Smooth muscle cell (in vitro differentiated cells): ENCODE measurements around the gene CUX1. TPM values are rescaled to one million over a fixed set of nuclear protein-coding genes. Genes with fewer than 3 reads are reported as not detected.

ENCODE experiments used
- DNase-seq: peaks from one replicate; lab custom pipeline; 2025; ENCODE audit not compliant: unreplicated experiment; lab: John Stamatoyannopoulos, UW
- H2AFZ ChIP-seq: fragments of 200-600 bp; sonication (generic); 2 replicates; pipeline ENCODE4 v1.6.0; 2016; ENCODE audit warnings: antibody characterized with exemption, low read depth, mild to moderate bottlenecking
- H3F3A ChIP-seq: fragments of 200-600 bp; sonication (generic); 2 replicates; pipeline ENCODE4 v1.6.0; 2017; ENCODE audit warnings: antibody characterized with exemption, low read depth
- H3K27ac ChIP-seq: fragments of 200-600 bp; sonication (generic); 2 replicates; pipeline ENCODE4 v1.5.1; 2016; ENCODE audit warnings: low read depth, mild to moderate bottlenecking
- H3K27me3 ChIP-seq: fragments of 200-600 bp; sonication (generic); 2 replicates; pipeline ENCODE4 v1.6.1; 2016; ENCODE audit warnings: low read depth, mild to moderate bottlenecking
- H3K36me3 ChIP-seq: fragments of 200-600 bp; sonication (generic); 2 replicates; pipeline ENCODE4 v1.5.1; 2016; ENCODE audit warnings: low read depth
- H3K4me1 ChIP-seq: fragments of 200-600 bp; sonication (generic); 2 replicates; pipeline ENCODE4 v1.5.1; 2016; ENCODE audit warnings: low read depth
- H3K4me2 ChIP-seq: fragments of 200-600 bp; sonication (generic); 2 replicates; pipeline ENCODE4 v1.6.0; 2016; ENCODE audit warnings: mild to moderate bottlenecking
- H3K4me3 ChIP-seq: fragments of 200-600 bp; sonication (generic); 2 replicates; pipeline ENCODE4 v1.5.1; 2016; ENCODE audit warnings: mild to moderate bottlenecking
- H3K79me2 ChIP-seq: fragments of 200-600 bp; sonication (generic); 2 replicates; pipeline ENCODE4 v1.6.0; 2016; ENCODE audit warnings: low read depth, mild to moderate bottlenecking
- H3K9ac ChIP-seq: fragments of 200-600 bp; sonication (generic); 2 replicates; pipeline ENCODE4 v1.6.0; 2016; ENCODE audit warnings: low read depth
- H3K9me3 ChIP-seq: fragments of 200-600 bp; sonication (generic); replicated peaks from 2 replicates; pipeline ENCODE4 v1.5.1; 2016; ENCODE audit warnings: low read depth
- H4K20me1 ChIP-seq: fragments of 200-600 bp; sonication (generic); 2 replicates; pipeline ENCODE4 v1.6.0; 2016; ENCODE audit warnings: low read depth
- CTCF ChIP-seq: fragments of 200-600 bp; sonication (generic); IDR thresholded peaks from 2 replicates; pipeline ENCODE4 v1.5.1; 2017; ENCODE audit warnings: borderline replicate concordance, mild to moderate bottlenecking, antibody characterized with exemption; ENCODE audit not compliant: insufficient read depth, poor library complexity, severe bottlenecking
- WGBS: methylation state at CpG from one replicate; pipeline ENCODE4 v1.1.7; 2016; ENCODE audit warnings: low lambda C conversion rate; 5-methylcytosine and 5-hydroxymethylcytosine counted together
- polyA plus RNA-seq: library from polyadenylated mRNA; unstranded; fragments of >200 nt; fragmentation: Nextera tagmentation; extraction: Ambion mirVana; gene quantifications from 2 replicates; pipeline ENCODE4 v1.2.1, GENCODE V29; 2016
- total RNA-seq: library from RNA; depleted of rRNA; stranded (reverse); fragments of >200 nt; gene quantifications from 2 replicates; pipeline ENCODE4 v1.2.3, GENCODE V29; 2014

The CUX1 gene
- total and polyA plus RNA-seq, 2 experiments from 2014 or later = 56.3 to 78.4 TPM

GRCh38 chr7:101783381-101784181 lies 33.8 kb upstream of the CUX1 start:
- Histone ChIP-seq H3K27ac (no peak overlapping the region), H4K20me1 (no peaks in the 10 kb centered on the region), H3K27me3 (no peaks in the 10 kb centered on the region), H3K4me1 (peaks cover 4% of the 10 kb centered on the region), H3K36me3 (no peaks in the 10 kb centered on the region), H3K4me3 (no peak overlapping the region), H3F3A (peaks cover 4% of the 10 kb centered on the region), H3K9me3 (no peaks in the 10 kb centered on the region), H2AFZ (no peak overlapping the region), H3K9ac (no peak overlapping the region), H3K79me2 (no peaks in the 10 kb centered on the region), H3K4me2 (no peak overlapping the region)
- WGBS = 47% methylated on average over 10 of the region's 10 CpGs
- no peak for TF ChIP-seq CTCF
- DNase-seq = no peak

GRCh38 chr7:101784292-101785127 lies 32.9 kb upstream of the CUX1 start:
- H3K9ac ChIP-seq = no peak overlapping the region
- no peak for TF ChIP-seq CTCF
- no peaks in the 10 kb centered on the region for H3K9me3 ChIP-seq
- no peak for DNase-seq
- H3K4me2 ChIP-seq = peak overlapping the region; percentile 66
- no peaks in the 10 kb centered on the region for H3K36me3 ChIP-seq
- H3K27me3 ChIP-seq = no peaks in the 10 kb centered on the region
- H2AFZ ChIP-seq = peak overlapping the region; percentile 92
- peak overlapping the region; percentile 22 for H3K4me3 ChIP-seq
- H3K27ac ChIP-seq = no peak overlapping the region
- no peaks in the 10 kb centered on the region for H4K20me1 ChIP-seq
- H3K4me1 ChIP-seq = peaks cover 4% of the 10 kb centered on the region
- WGBS = 34% methylated on average over 21 of the region's 21 CpGs
- H3F3A ChIP-seq = peaks cover 4% of the 10 kb centered on the region
- no peaks in the 10 kb centered on the region for H3K79me2 ChIP-seq

DNA sequence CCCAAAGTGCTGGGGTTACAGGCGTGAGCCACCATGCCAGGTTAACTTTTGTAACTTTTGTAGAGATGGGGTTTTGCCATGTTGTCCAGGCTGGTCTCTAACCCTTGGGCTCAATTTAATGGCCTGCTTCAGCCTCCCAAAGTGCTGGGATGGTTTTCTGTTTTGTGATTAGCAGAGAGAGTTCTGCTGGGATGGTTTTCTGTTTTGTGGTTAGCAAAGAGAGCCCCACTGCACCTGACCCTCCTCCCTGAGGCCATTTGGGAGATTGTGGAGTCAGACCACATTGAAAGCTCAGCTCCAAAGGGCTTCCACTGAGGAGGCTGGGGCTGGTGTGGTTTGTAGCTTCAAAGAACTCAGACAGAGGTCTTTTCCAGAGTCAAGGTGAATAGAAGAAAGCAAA lies 29.6 kb upstream of the CUX1 start:
- WGBS = 100% methylated on average over 1 of the region's 1 CpG
- Histone ChIP-seq H2AFZ (no peak overlapping the region), H3K79me2 (no peaks in the 10 kb centered on the region), H3K9me3 (no peaks in the 10 kb centered on the region), H3K9ac (no peak overlapping the region), H3K4me2 (no peak overlapping the region), H3F3A (peaks cover 4% of the 10 kb centered on the region), H3K27ac (no peak overlapping the region), H3K27me3 (no peaks in the 10 kb centered on the region), H4K20me1 (no peaks in the 10 kb centered on the region), H3K4me1 (peaks cover 4% of the 10 kb centered on the region), H3K36me3 (no peaks in the 10 kb centered on the region), H3K4me3 (no peak overlapping the region)
- no peak for TF ChIP-seq CTCF
- no peak for DNase-seq
